Measurements from ENCODE around the gene RASGRF1.

DNA sequence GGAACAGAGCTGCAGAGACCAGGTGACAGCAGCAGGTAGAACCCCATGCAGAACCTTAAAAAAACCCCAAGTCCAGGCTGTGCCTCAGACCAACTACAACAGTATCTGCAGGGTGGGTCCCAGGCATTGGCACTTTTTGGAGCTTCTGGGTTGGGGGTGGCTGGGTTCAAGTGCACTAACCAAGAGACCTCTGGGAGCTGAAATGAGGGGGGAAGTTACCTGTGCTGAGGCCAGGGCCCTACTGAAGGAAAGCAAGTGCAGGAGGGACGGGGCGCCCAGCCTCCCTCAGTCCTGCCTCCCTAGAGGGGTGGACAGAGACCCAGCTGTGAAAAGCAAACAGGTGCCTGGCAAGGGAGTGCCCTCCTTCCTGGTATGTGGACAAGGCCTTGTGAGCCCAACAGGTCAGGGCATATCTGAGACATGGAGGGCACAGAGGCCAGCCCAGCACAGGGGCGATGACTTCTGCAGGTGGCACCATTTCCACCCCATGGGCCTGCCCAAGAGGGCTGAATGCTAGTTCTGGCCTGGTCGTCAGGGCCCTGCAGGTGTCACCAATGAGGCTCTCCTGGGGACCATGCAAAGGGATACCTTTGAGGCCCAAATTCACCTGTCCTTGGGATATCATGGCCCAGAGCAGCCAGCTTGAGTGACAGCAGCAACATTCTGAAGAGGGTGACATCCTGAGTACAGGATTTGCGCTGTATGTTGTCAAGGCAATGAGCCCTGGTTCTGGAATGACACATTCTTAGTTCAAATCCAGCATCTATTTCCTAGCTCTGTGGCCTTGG lies 164.4 kb downstream of the RASGRF1 start:
- TF ChIP-seq CTCF (conservative IDR thresholded peaks at IDR 0.05; ENCODE audit: low read depth in 2 of 2): peak in 1 of 2 experiments; percentile 53; a peak in 2 of 4 replicates
- TF ChIP-seq EZH2phosphoT487 (IDR thresholded peaks at IDR 0.05; ENCODE audit: unreplicated experiment): no peak
- TF ChIP-seq POLR2AphosphoS5 (IDR thresholded peaks at IDR 0.05; ENCODE audit: low read depth): no peak
- TF ChIP-seq JUNB (IDR thresholded peaks at IDR 0.05; ENCODE audit: unreplicated experiment): no peak
- no peak for TF ChIP-seq EZH2 (IDR thresholded peaks at IDR 0.05; ENCODE audit: low read depth, unreplicated experiment)
- no peak for TF ChIP-seq ZNF331 (CRISPR knock-in tag; IDR thresholded peaks at IDR 0.05; ENCODE audit: low read depth)
- TF ChIP-seq REST (IDR thresholded peaks at IDR 0.05; ENCODE audit: unreplicated experiment): no peak

Data from GM23338 (cell line).